Astrocyte of the cerebellum (primary cell): Measurements from ENCODE around the gene TMTC2.

Experiments used
- DNase-seq: peaks from one replicate; pipeline ENCODE4 v3.0.0-alpha.2; 2011; ENCODE audit warnings: low read depth
- H3K4me3 ChIP-seq: 2 replicates; pipeline ENCODE4 v1.5.1; 2011; ENCODE audit warnings: mild to moderate bottlenecking, low read depth, low read length, moderate library complexity
- in situ Hi-C: cut with HindIII; loops from 2 replicates; pipeline ENCODE4 v1.10.0; 2017; ENCODE audit warnings: low sequenced_read_pairs
- TF ChIP-seq, protein P1 (sequence below): IDR thresholded peaks from 2 replicates; pipeline ENCODE4 v1.5.1; 2012; ENCODE audit warnings: low read length, low read depth, moderate library complexity, mild to moderate bottlenecking; ENCODE audit errors: missing control alignments

Gene TMTC2

DNA sequence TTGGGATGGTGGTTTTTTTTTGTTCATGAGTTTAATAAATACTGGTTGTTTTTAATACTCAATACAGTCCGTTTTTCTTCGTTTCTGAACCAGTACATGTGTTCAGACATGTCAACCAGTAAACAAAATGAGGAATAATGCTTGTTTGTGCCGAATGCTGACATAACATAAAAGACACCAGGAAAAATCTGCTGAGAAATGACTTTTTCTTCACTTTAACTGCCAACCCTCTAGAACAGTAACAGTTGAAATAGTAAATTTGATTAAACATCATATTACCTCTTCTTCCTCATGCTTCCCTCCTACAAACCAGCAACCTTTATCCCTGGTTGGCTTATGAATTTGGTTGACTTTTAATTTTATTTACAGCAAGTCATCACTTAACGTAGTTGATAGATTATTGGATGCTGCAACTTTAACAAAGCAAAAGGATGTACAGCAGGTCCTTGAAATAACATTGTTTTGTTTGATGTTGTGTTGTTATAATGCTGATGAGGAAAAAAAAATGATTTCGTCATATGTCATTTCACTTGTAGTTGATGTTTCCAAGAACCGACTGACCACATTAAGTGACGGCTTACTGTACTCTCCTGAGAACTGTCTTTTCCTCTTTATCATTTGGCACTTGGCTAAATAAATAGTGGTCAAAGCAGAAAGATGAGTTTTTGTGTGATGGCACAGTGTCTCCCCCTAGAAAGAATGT lies 340.5 kb downstream of the TMTC2 start:
- in situ Hi-C loops, result loop anchor here (5.0 kb wide), 1 partner anchor 35 kb away; no protein-coding TSS in a partner anchor
- TF ChIP-seq, protein P1, sequence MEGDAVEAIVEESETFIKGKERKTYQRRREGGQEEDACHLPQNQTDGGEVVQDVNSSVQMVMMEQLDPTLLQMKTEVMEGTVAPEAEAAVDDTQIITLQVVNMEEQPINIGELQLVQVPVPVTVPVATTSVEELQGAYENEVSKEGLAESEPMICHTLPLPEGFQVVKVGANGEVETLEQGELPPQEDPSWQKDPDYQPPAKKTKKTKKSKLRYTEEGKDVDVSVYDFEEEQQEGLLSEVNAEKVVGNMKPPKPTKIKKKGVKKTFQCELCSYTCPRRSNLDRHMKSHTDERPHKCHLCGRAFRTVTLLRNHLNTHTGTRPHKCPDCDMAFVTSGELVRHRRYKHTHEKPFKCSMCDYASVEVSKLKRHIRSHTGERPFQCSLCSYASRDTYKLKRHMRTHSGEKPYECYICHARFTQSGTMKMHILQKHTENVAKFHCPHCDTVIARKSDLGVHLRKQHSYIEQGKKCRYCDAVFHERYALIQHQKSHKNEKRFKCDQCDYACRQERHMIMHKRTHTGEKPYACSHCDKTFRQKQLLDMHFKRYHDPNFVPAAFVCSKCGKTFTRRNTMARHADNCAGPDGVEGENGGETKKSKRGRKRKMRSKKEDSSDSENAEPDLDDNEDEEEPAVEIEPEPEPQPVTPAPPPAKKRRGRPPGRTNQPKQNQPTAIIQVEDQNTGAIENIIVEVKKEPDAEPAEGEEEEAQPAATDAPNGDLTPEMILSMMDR, result no peak

DNA sequence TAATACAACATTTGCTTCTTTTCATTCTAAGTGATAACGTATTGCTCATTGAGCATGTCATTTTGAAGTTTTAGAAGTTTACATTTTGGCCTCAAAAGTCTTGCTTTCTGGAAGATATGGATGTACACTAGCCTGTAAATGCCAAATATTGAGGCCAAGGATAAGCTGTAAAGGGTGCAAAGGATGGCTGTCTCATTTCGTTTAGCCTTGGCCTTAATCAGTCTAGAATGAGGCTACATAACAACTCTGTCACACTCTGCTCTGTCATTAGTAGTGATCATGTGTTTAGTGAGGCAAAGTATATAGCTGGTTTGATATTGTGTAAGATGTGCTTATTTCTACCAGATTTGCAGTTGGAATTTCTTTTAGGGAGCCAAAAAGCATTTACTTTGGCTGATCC lies 344.5 kb downstream of the TMTC2 start:
- no peak overlapping the region for H3K4me3 ChIP-seq
- no peak for DNase-seq
- in situ Hi-C loops, result no loop called here
- TF ChIP-seq, protein P1, result no peak

More for the DNA sequence above, 340.5 kb downstream of the TMTC2 start:
- no peak overlapping the region for H3K4me3 ChIP-seq
- no peak for DNase-seq

DNA sequence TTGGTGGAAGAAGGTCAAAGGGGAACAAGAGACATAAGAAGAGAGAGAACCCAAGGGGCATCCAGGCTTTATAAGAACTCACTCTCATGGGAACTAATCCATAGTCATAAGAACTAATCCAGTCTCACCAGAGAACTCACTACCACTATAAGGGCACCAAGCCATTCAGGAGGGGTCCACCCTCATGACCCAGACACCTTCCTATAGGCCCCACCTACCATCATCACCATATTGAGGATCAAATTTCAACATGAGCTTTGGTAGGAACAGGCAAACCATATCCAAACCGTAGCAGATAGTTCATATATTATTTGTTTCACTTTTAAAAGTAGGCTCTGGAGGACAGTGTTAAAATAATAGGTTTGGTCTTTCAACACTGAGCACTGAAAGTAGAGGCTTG lies 350.1 kb downstream of the TMTC2 start:
- no peak overlapping the region for H3K4me3 ChIP-seq
- DNase-seq, result no peak
- TF ChIP-seq, protein P1, result no peak
- in situ Hi-C loops, result no loop called here

DNA sequence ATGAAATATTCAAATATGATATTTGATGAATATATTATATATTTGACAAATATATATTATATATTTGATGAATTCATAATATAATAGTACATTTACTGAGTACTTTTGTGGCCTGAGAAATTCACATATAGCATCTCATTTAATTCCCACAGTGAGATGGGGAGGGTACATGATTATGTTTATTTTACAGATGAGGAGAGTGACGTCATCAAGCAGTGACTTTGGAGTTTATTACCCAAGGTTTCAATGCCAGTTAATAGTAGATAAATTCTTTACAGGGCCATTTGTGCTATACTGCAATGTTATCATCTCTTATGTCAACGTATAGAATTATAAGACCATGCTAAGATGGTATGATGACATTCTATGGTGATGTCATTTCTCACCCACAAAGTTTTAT lies 352.7 kb downstream of the TMTC2 start:
- TF ChIP-seq, protein P1, result no peak
- no peak for DNase-seq
- in situ Hi-C loops, result no loop called here

DNA sequence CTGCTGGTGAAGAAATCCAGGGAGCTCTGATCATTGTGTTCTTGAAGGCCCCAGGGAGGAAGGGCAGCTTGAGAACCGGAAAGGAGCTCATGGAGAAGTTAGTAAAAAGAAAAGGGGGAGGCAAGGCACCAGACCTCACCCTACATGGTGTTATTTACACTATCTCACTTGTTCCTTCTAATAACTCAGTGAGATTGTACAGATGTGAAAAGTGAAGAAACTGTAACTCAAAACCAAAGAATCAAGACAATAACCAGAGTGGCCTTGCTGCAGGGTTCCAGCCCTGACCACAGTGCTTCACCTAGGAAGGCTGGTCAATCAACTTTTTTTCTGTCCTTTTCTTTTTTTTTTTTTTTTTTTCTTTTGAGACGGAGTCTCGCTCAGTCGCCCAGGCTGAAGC lies 353.6 kb downstream of the TMTC2 start:
- in situ Hi-C loops, result no loop called here
- TF ChIP-seq, protein P1, result no peak
- no peak for DNase-seq
- H3K4me3 ChIP-seq, result no peak overlapping the region

More for the DNA sequence above, 352.7 kb downstream of the TMTC2 start:
- H3K4me3 ChIP-seq, result no peak overlapping the region

DNA sequence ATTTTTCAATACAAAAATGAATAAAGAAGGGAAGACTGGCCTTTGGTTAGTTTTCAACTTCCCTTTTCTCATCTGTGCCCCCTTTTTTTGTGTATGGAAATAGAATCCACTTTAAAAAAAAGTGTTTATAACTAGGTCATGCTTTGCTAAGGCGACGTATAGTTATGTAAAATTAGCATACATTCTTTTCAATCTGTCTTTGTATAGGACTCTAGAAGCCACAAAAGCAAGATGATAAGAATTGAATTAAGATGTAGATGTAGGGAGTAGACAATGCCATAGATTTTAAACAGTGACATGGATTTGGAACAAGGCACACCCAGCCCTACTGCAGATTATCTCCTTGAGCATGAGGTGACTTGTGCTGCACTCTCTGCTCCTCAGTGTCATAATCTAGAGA lies 354.3 kb downstream of the TMTC2 start:
- in situ Hi-C loops, result no loop called here
- H3K4me3 ChIP-seq, result no peak overlapping the region
- TF ChIP-seq, protein P1, result no peak

More for the DNA sequence above, 354.3 kb downstream of the TMTC2 start:
- no peak for DNase-seq
